HS-5 (cell line): ENCODE data around the gene MPDZ.
"Not testable (repeated sequence)": the region's sequence is repeated elsewhere in the genome, so short reads cannot be mapped to it uniquely, and the experiment has no call there.

ENCODE experiments used
- DNase-seq: peaks from one replicate; pipeline ENCODE4 v3.0.0-alpha.2; 2012; ENCODE audit warnings: low read depth

Gene MPDZ

DNA sequence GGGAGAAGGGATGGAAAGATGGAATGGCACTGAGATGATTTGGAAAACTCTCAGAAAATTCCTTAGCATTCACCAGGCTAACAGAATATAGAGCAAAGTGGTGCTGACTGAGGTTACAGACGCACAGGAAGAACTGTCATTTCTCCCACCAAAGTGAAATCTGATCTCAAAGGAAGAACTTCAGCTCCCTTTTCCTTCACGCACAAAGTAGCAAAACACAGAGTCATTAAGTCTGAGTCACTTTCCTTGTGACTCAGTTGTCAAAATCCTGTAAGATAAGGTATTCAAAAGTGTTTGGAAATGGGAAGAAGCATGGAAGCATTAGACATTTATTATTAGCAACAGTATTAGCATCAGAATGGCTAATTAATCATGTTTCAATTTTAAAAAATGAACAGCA, 11.7 kb downstream of the MPDZ start:
- DNase-seq = peak; percentile 78

DNA sequence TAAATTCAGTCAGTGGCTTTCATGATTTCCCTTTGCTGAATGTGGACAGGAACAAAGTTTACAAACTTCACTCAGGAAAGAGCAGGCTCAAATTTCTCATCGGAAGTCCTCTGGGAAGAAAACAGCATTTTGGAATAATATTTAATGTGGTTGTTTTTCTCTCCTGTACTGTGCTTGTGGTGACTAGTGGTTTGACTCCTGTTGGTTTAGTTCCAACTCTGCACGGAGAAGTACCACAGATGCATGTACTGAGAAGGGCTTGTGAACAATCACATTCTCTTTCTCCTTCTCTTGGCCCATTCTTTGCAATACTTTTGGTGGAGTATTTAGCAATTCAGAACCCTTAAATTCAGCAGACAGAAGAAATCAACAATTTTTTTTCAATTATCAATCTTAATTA, 13.3 kb downstream of the MPDZ start:
- no peak for DNase-seq

DNA sequence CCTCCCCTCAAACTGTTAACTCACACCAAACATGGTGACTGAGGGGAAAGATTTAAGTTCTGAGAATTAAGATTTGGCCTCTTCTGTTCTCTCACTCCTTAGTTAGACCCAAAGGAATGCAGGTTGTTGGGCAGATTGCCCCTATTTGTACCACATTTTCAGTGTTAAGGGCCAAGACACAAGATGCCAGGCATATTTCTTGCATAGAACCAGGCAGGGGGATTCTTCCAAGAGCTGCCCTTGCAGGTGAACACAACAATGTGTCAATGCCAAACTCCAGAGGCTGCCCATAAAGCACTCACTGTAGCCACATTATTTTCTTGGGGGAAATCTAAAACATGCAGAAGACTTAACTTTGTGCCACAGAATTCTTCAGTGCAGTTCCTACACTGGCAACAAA, 14.7 kb downstream of the MPDZ start:
- DNase-seq = no peak

DNA sequence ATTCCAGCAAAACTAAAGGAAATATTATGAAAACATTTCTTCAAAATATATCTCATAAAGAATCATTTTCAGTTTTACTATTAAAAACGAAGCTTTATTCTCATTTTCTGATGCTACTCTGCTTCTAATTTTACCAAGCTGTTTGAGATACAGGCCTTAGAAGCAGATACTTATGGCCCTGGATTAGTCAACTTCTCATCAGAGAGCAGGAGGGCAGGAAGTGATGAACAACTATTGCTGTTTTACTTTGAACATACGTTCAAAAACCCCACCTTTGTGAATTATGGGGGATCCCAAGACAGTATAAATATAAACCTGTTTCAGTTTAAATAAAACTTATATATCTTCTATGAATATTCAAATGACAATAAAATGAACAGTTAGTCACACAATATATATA, 16.0 kb downstream of the MPDZ start:
- DNase-seq = no peak

DNA sequence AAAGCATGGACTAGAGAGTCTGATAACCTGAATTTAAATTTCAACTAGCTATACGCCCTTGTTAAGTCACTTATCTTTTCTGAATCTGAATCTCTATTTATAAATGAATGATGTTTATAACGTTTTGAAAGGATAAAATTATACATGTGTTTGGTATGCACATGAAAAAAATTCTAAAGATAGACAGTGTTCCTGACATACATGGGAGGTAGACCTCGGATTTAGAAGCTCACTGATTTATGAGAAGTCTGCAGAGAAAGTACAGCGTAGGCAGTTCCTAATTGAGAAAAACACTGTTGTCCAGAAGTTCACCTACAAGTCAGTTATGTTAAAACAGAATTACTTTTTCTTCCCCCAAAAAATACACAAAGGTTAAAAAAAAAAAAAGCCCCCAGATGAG, 26.6 kb downstream of the MPDZ start:
- DNase-seq = no peak

DNA sequence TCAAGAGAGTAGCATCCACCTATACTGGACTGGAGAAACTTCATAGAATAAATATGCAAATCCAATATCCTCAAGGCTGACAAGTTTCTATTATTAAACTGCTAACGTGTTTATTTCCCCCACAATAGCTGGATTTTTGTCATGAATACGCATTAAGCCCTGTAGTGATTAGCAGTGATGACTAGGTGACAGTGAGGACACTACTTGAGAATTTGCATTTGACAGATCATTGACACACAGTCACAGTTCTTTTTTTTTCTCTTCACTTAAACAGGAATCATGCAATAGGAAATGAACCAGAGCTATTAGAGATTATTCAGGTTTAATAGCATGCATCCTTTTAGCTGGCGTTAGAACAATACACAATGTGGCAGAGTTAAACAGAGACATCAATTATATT, 35.3 kb downstream of the MPDZ start:
- no peak for DNase-seq

DNA sequence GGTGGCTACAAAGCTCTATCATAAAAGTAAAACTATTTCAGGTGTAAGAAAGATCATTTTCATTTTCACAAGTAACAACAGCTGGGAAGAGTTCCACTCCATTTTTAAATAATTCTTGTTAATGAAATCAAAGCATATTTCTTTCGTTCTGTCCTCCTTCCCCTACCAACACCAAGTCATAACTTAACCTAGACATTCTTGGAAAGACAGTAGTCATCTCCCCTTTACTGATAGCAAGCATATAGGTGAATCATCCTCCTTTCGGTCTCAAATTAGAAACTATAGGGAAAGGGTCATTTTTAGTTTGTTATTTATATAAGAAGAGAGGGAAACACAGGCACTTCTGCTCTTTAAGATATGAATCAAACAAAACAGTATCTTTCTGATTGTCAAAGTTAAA, 38.2 kb downstream of the MPDZ start:
- no peak for DNase-seq

DNA sequence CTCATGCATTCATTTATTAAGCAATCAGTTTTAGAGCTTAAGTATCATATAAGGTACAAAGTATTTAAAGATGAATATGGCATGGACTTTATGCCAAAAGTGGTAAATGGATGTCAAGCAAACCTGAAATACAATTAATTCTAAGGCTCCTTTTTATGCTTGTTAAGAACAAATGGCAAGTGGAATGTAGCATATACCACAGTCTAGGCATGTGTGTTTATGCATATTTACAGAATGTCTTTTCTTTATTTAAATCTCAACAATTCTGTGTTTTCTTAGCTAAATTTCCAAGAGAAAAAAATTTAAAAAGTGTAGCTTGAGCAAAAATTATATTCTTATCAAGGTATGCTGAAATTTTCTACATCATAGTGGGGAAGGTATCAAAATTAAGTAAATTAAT, 39.8 kb downstream of the MPDZ start:
- DNase-seq = no peak

DNA sequence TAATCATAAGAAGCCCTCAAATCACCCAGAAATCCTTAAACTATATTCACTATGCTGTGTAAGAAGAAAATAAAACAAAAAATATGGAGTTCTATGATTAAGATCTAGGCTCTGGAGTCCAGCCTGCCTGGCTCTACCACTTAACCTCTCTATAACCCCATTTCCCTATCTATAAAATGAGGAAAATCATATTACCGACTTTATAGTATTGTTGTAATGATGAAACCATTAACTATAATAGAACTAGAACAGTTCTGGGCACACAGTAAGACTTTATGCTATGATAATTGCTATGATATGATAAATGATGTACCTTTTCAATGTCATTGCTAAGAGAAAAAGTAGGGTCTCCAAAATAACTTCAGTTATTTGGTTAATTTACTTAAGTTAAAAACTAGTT, 40.3 kb downstream of the MPDZ start:
- no peak for DNase-seq

DNA sequence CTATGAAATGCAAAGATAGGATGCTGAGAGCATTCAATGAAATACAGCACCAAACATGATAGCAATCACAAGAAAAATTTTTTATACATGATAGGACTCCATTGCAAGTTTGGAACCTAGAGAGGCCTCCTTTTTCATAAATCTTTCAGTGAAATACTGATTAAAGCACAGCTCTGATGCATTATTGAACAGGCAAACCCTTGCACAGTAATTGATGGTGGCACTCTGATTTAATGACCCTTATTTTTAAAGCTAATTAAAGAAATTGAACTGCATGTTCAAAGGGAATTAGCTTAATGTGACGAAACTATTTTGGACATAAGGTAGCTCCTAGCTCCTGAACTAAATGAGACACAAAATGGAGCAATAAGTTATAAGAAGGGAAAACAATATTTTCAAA, 44.6 kb downstream of the MPDZ start:
- no peak for DNase-seq

DNA sequence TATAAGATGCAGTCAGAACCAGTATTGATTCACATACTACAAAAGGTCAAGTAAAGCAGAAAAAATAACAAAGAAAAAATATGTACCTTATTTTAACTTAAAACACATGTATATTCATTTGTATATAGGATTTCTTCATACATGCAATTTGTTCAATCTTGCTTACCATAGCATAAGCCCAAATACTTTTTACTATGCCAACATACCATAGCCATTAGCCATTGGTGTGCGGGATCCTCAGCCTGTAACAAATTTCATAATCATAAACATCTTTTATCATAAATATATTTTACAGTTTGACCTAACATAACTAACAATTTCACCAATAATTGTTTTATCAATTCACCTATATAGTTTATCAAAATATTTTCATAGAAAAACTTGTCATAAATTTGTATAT, 51.1 kb downstream of the MPDZ start:
- DNase-seq = peak; percentile 18

DNA sequence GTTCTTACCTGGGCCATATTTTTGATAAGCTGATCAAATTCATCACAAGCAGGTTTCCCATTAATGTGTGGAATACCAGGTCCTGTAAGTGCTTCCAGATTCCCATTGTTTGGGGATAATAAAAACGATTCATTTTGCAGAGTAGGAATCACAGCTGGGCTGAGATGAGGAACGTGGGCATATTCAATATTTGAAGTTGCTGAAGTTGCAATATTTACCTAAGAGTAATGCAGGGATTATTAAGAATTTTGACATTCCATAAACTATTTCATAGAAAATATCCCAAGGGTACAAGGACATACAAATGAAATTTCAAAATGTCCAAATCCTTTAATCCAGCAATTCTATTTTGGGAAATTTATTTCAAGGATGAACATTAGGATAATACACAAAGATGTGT, 55.1 kb downstream of the MPDZ start:
- DNase-seq = no peak

DNA sequence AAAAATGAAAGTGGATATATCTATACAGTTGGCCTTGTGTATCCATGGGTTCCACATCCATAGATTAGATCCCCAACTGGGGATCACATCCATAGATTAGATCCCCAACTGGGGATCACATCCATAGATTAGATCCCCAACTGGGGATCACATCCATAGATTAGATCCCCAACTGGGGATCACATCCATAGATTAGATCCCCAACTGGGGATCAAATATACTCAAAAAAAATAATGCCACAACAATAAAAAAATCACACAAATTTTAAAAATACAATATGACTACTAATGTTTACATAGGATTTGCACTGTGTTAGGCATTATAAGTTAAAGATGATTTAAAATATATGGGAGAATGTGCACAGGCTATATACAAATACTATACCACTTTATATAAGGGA, 56.8 kb downstream of the MPDZ start:
- not testable (repeated sequence) for DNase-seq

DNA sequence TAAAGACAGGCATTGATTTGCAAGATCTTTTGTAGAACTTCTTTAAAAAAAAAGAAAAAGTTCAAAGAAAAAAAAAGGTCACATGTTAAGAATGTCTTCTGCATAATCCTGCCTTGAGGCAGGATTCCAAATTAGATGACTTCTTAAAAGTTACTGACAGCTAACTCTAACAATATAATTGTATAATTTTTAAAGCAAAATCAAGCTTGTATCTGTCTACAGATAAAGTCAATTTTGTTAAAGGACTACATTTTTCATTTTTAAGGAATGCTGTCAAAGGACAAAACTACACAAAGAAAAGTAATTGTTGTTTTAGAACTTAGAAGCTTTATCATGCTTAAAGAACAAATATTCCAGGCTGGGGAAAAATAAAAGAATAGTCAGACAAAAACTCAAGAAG, 57.8 kb downstream of the MPDZ start:
- no peak for DNase-seq

DNA sequence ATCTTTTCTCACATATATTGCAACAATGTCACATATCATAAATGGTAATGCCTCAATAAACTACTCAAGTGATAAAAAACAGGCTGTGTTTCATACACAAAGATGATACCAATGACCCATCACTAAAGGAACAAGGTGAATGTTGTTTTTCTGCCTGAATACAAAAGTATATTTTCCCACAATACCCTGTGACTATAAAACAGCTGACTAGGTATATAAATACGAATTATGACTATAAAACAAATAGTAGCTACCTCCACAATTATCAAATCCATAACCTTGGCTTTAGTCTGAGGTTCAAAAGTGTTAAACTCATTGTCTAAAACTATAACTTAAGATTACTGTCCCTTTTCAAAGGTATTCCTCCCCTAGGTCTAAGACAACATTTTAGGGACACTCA, 58.7 kb downstream of the MPDZ start:
- no peak for DNase-seq

DNA sequence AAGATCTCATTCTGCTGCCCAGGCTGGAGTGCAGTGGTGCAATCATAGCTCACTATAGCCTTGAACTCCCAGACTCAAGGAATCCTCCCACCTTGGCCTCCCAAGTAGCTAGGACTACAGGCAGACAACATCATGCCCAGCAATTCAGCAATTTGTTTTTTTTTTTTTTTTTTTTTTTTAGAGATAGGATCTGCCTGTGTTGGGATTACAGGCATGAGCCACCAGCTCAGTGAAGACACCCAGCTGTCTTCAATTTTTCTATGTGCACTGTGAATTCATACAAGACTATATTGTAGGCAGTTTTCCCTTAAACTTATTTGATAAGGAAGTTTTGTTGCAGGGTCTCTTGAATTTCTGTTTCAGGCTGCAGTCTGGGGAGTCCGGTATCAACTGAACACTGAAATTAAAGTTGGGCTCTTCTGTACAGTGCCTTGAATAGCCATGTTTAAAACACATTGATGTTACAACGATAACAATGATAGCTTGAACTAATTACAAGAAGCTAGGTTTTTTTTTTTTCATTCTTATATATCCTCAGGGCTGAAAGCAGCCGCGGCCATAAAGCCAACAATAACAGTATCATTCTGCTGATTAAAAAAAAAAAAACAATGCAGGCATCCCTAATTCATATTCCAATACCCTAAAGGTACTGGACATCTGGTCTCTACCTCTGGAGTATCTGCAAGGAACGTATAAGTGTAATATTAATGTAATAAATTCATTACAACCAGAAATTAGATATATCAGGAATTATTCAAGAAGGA, 63.5 kb downstream of the MPDZ start:
- DNase-seq = no peak

DNA sequence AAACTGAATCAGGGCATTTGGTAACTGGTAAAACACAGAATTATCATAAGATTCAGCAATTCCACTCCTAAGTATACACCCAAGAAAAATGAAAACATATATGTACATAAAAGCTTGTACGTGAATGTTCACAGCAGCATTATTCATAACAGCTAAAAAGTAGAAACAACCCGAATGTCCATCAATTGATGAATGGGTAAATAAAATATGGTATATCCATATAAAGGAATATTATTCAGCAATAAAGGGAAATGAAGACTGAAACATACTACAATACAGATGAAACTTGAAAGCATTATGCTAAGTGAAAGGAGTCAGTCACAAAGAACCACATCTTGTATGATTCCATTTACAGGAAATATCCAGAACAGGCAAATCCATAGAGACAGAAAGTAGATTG, 65.5 kb downstream of the MPDZ start:
- DNase-seq = no peak

DNA sequence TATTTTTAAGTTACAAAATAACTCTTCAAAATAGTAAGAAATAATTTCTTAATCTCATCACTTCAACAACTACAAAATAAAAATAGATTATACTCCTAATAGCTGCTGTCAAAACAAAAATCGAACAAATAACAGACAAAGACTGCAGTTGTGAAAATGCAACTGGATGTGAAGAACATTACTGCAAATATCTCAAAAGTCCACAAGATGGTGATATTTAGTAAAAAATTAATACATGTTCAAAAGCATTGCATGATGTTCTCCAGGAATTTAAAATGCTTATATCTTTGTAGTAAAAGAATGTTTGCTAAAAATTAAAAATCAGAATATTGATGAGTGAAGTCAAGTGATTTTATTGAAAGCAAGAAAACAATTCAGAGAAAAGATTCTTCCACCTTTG, 66.2 kb downstream of the MPDZ start:
- DNase-seq = no peak

DNA sequence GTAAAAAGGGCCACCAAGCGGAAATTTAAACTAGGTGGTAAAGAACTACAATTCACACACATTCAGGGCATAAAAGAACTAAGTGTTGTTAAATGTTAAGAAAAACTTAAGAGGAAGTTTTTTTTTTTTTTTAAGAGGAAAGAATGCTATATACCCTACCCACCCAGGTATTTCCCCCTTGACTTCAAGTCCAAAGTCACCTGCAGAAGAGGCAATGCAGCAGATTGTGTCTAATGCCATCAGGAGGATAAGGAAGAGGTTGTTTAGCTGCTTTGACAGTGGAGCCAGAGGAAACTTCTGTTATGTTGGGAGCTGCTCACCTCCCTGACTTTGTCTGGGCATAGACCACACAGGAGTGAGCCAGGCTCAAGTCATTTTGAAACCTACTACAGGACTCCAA, 69.2 kb downstream of the MPDZ start:
- no peak for DNase-seq

DNA sequence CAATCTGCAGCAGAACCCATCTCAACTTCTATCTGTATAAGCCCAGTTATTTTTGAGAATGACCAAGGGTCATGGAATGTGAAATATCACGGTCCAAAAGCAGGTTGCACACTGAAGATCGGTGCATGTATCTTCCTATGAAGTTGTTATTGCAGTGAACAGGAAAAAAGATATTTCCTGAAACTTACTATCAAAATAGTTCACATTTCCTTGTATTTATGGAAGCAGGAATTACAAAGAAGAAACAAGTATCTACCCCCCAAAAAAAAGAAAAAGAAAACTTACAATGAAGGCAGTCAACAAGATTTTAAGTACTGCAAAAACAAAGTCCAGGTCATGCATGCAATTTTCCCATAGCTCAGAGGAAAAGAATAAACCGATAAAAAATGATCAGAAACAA, 70.0 kb downstream of the MPDZ start:
- DNase-seq = no peak

DNA sequence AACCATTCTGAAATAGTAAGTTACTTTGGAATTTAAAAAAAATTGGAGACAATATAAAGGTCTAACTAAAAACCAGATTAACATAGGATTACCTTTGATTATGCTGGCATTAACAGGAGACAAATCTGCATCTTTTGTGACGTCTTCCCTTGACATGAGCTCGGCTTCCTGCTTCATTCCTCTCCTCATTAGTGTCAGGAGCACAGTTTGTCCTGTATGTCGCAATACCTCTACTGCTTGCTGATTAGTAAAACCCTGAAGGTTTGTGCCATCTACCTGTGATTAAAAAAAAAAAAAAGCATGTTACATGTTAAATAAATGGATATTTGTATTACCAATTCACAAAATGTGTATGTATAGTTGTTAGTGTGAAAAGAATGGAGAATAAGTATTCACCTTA, 73.7 kb downstream of the MPDZ start:
- DNase-seq = no peak

DNA sequence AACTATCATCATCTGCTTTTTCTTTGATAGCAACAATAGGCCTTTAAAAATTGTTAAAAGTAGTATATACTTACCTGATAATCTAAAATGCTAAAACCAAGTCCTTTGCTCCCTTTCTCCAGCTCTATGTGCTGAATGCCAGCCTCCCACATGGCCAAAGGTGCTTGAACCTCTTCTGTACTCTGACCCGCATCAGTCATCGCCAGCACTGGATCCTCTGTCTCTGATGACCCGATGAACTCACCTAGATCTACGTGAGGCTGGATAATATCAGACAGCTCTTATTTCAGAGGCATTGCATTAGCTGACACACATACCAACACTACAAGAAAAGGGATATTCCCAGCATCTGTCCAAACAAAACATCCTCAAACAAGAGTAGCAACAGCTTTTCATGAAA, 89.5 kb downstream of the MPDZ start:
- no peak for DNase-seq

DNA sequence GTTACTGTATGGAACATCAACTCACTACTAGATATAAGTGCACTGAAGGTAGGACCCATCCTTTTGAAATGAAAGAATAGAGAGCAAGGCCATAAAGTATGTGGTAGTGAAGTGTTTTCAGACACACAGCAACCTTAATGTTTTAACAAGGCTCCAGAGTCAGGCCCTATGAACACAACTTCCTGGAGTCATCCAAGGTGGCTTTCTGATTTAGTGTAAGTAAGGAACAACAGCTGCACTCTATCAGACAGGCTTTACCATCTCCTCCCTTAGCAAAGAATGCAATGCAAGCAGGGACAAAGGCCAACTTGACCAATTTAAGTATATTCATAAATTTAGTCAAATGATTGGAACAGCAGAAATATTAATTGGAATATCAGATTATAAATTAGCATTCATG, 90.1 kb downstream of the MPDZ start:
- DNase-seq = no peak

DNA sequence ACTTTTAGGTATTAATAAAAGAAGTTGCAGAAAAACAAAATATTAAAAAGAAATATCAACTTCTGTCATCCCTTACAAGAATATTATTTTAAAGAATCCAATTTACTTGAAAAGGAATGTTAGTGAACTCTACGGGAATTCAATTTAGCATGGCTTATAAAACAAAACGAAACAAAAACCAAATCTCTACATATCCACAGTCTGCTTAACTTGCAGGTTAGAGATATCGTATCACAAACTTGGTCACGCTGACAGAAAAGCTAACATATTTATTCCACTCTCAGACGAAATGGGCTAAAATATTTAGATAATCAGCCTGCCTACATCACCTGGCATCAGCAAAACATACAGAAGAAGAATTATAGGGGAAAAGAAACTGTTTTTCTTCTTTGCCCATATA, 92.7 kb downstream of the MPDZ start:
- no peak for DNase-seq

DNA sequence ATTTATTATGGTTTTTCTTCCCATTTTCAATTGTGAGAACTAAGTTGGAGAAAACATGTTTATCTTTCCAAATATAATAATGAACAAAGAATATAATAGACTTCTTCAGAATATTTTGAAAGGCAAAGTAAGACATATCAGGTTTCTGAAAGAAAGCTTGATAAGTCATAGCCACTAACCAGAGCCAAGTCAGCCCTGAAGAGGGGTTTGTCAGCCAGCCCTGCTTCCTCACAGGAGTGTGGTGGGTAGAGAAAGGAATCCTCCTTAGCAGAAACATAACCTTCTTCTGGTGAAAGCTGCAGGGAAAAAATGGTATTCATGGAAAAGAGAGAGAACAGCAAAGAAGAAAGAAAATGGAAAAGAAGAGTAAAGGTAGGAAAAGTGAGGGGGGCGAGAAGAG, 93.4 kb downstream of the MPDZ start:
- no peak for DNase-seq
